ENCODE measurements around the gene RAPGEF6.

GRCh38 chr5:131386779-131387178 is 248.2 kb downstream of the RAPGEF6 start:
- TF ChIP-seq TAF1 (IDR thresholded peaks at IDR 0.05; ENCODE audit: borderline replicate concordance, insufficient read depth, low read length) = no peak
- TF ChIP-seq SIN3A (IDR thresholded peaks at IDR 0.05; ENCODE audit: borderline replicate concordance, insufficient read depth, low read length) = no peak
- no peak for TF ChIP-seq POLR2AphosphoS5 (IDR thresholded peaks at IDR 0.05; ENCODE audit: low read depth, low read length)
- no peak for TF ChIP-seq REST (IDR thresholded peaks at IDR 0.05; ENCODE audit: insufficient read depth in 1 of 2, low read depth in 2 of 2, low read length in 2 of 2)

Measured in PFSK-1 (cell line).